Neural progenitor cell (in vitro differentiated cells): Measurements from ENCODE around the gene CTDSP1. TPM values are rescaled to one million over a fixed set of nuclear protein-coding genes. Genes with fewer than 3 reads are reported as not detected.

Experiments used
- DNase-seq: peaks from one replicate; pipeline ENCODE4 v3.0.0-alpha.2; 2016; ENCODE audit warnings: low spot score
- H2AFZ ChIP-seq: fragments of 200-600 bp; sonication (generic); replicated peaks from 2 replicates; pipeline ENCODE4 v1.6.1; 2016; ENCODE audit warnings: antibody characterized with exemption
- H3F3A ChIP-seq: fragments of 200-600 bp; sonication (generic); 2 replicates; pipeline ENCODE4 v1.6.1; 2016; ENCODE audit warnings: antibody characterized with exemption, low read depth
- H3K27ac ChIP-seq: fragments of 200-600 bp; sonication (generic); 2 replicates; pipeline ENCODE4 v1.5.1; 2016; ENCODE audit warnings: mild to moderate bottlenecking
- H3K27me3 ChIP-seq: fragments of 200-600 bp; sonication (generic); 2 replicates; pipeline ENCODE4 v1.6.1; 2016; ENCODE audit warnings: mild to moderate bottlenecking, moderate library complexity
- H3K36me3 ChIP-seq: fragments of 200-600 bp; sonication (generic); 2 replicates; pipeline ENCODE4 v1.5.1; 2016
- H3K4me1 ChIP-seq: fragments of 200-600 bp; sonication (generic); 2 replicates; pipeline ENCODE4 v1.6.1; 2016; ENCODE audit warnings: mixed run types
- H3K4me2 ChIP-seq: fragments of 200-600 bp; sonication (generic); 2 replicates; pipeline ENCODE4 v1.6.1; 2016
- H3K4me3 ChIP-seq: fragments of 200-600 bp; sonication (generic); 2 replicates; pipeline ENCODE4 v1.5.1; 2016
- H3K79me2 ChIP-seq: fragments of 200-600 bp; sonication (generic); 2 replicates; pipeline ENCODE4 v1.6.1; 2016; ENCODE audit warnings: low read depth
- H3K9ac ChIP-seq: fragments of 200-600 bp; sonication (generic); 2 replicates; pipeline ENCODE4 v1.6.1; 2016
- H3K9me3 ChIP-seq: fragments of 200-600 bp; sonication (generic); 2 replicates; pipeline ENCODE4 v1.5.1; 2016; ENCODE audit warnings: low read depth
- H4K20me1 ChIP-seq: fragments of 200-600 bp; sonication (generic); 2 replicates; pipeline ENCODE4 v1.6.1; 2016; ENCODE audit warnings: low read depth
- H3K27ac Mint-ChIP-seq: 3 replicates; pipeline ENCODE4 v1.8.0; 2021; ENCODE audit warnings: mixed read lengths
- H3K27me3 Mint-ChIP-seq: 2 replicates; pipeline ENCODE4 v1.8.0; 2022; ENCODE audit warnings: low read depth, mild to moderate bottlenecking, inconsistent platforms, moderate library complexity, mixed read lengths; ENCODE audit not compliant: insufficient read depth
- H3K36me3 Mint-ChIP-seq: 3 replicates; pipeline ENCODE4 v1.8.0; 2021; ENCODE audit warnings: mixed read lengths
- H3K4me1 Mint-ChIP-seq: 3 replicates; pipeline ENCODE4 v1.8.0; 2021; ENCODE audit warnings: mixed read lengths
- H3K4me3 Mint-ChIP-seq: 3 replicates; pipeline ENCODE4 v1.8.0; 2021; ENCODE audit warnings: mild to moderate bottlenecking, moderate library complexity, mixed read lengths
- H3K9me3 Mint-ChIP-seq: 3 replicates; pipeline ENCODE4 v1.8.0; 2020; ENCODE audit warnings: mixed read lengths
- CTCF ChIP-seq: fragments of 200-600 bp; sonication (generic); IDR thresholded peaks from 2 replicates; pipeline ENCODE4 v1.5.1; 2017; ENCODE audit warnings: antibody characterized with exemption, mild to moderate bottlenecking
- EZH2 ChIP-seq: fragments of 200-600 bp; sonication (generic); IDR thresholded peaks from 2 replicates; pipeline ENCODE4 v1.6.1; 2017; ENCODE audit warnings: antibody characterized with exemption, mild to moderate bottlenecking, moderate library complexity
- EZH2phosphoT487 ChIP-seq: fragments of 200-600 bp; sonication (generic); IDR thresholded peaks from 2 replicates; pipeline ENCODE4 v1.6.1; 2017; ENCODE audit warnings: antibody characterized with exemption
- total RNA-seq: library from RNA; depleted of rRNA; stranded (reverse); fragments of >200 nt; gene quantifications from 2 replicates; pipeline ENCODE4 v1.2.3, GENCODE V29; 2015; ENCODE audit warnings: low replicate concordance

CTDSP1 gene
- total RNA-seq, 1 donor from 2014 or later, result 31.3 TPM

GRCh38 chr2:218422403-218423086 is 22.9 kb downstream of the CTDSP1 start:
- no peaks in the 10 kb centered on the region for H3K4me1 ChIP-seq
- no peaks in the 10 kb centered on the region for H3K79me2 ChIP-seq
- no peak overlapping the region for H3K4me2 ChIP-seq
- H3K9me3 ChIP-seq, result no peaks in the 10 kb centered on the region
- no peaks in the 10 kb centered on the region for H3K36me3 Mint-ChIP-seq
- no peaks in the 10 kb centered on the region for H3F3A ChIP-seq
- peak overlapping the region; percentile 91 for H3K27ac Mint-ChIP-seq
- H3K27me3 Mint-ChIP-seq, result peaks cover 8% of the 10 kb centered on the region
- DNase-seq, result no peak
- H3K4me3 Mint-ChIP-seq, result no peak overlapping the region
- TF ChIP-seq CTCF, result no peak
- TF ChIP-seq EZH2phosphoT487, result no peak
- no peak for TF ChIP-seq EZH2
- no peak overlapping the region for H3K4me3 ChIP-seq
- no peak overlapping the region for H2AFZ ChIP-seq
- H3K27me3 ChIP-seq, result no peaks in the 10 kb centered on the region
- no peaks in the 10 kb centered on the region for H3K36me3 ChIP-seq
- peaks cover 13% of the 10 kb centered on the region for H3K4me1 Mint-ChIP-seq
- no peak overlapping the region for H3K9ac ChIP-seq
- H3K27ac ChIP-seq, result no peak overlapping the region
- no peaks in the 10 kb centered on the region for H4K20me1 ChIP-seq
- H3K9me3 Mint-ChIP-seq, result no peaks in the 10 kb centered on the region

- no peak for DNase-seq
- Histone ChIP-seq H3K79me2 (no peaks in the 10 kb centered on the region), H3K27ac (no peak overlapping the region), H3F3A (no peaks in the 10 kb centered on the region), H3K4me1 (no peaks in the 10 kb centered on the region), H4K20me1 (no peaks in the 10 kb centered on the region), H3K9me3 (no peaks in the 10 kb centered on the region), H3K36me3 (no peaks in the 10 kb centered on the region), H3K27me3 (no peaks in the 10 kb centered on the region), H2AFZ (no peak overlapping the region), H3K4me2 (no peak overlapping the region), H3K4me3 (no peak overlapping the region), H3K9ac (no peak overlapping the region)
- Mint-ChIP-seq H3K4me3 (no peak overlapping the region), H3K27ac (peak overlapping the region; percentile 76), H3K27me3 (peaks cover 8% of the 10 kb centered on the region), H3K4me1 (peaks cover 13% of the 10 kb centered on the region), H3K36me3 (no peaks in the 10 kb centered on the region), H3K9me3 (no peaks in the 10 kb centered on the region)
- TF ChIP-seq CTCF (no peak), EZH2 (no peak), EZH2phosphoT487 (no peak)
Observed at GRCh38 chr2:218423584-218423983, 23.9 kb downstream of the CTDSP1 start.

- H3K79me2 ChIP-seq, result no peaks in the 10 kb centered on the region
- H4K20me1 ChIP-seq, result no peaks in the 10 kb centered on the region
- no peak overlapping the region for H3K4me2 ChIP-seq
Observed at GRCh38 chr2:218425531-218425930, 25.9 kb downstream of the CTDSP1 start.

More at GRCh38 chr2:218425531-218425930, 25.9 kb downstream of the CTDSP1 start:
- no peak for TF ChIP-seq EZH2
- no peak for TF ChIP-seq CTCF
- TF ChIP-seq EZH2phosphoT487, result no peak
- Mint-ChIP-seq H3K4me1 (peaks cover 13% of the 10 kb centered on the region), H3K27ac (no peak overlapping the region), H3K27me3 (peaks cover 12% of the 10 kb centered on the region), H3K36me3 (no peaks in the 10 kb centered on the region), H3K4me3 (no peak overlapping the region), H3K9me3 (no peaks in the 10 kb centered on the region)
- Histone ChIP-seq H3K9ac (no peak overlapping the region), H2AFZ (no peak overlapping the region), H3F3A (no peaks in the 10 kb centered on the region), H3K4me1 (no peaks in the 10 kb centered on the region), H3K27ac (no peak overlapping the region), H3K4me3 (no peak overlapping the region), H3K36me3 (no peaks in the 10 kb centered on the region), H3K27me3 (no peaks in the 10 kb centered on the region), H3K9me3 (no peaks in the 10 kb centered on the region)
- DNase-seq, result no peak
